ENCODE data around the gene PRAMEF20.
"Not testable (repeated sequence)": the region's sequence is repeated elsewhere in the genome, so short reads cannot be mapped to it uniquely, and the experiment has no call there.

The PRAMEF20 gene

DNA sequence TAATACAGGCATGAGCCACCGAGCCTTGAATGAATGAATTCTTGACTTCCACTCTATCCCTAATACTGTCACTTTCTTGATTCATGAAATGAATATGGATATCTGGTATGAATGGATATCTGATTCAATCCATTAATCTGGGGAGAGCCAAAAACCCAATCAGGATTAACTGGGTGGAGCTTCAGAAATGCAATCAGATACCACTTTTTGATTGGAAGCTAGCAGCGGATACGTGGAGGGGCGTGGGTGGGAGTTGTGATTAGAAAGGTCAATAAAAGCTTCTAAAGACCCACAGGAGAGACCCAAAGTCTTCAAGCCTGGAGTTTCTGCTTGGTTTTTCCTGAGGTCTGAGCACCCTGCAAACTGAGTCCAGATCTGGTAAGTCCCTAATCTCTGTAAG lies at the start of gene PRAMEF20:
Gene PRAMEF20 (plus strand): TSS at position 301 of the 400 bp plus-strand sequence. CDS start 5,905 bp downstream, outside the sequence.
- not testable (repeated sequence) for DNase-seq

GRCh38 chr1:13362364-13362763 lies 47.9 kb upstream of the PRAMEF20 start:
- DNase-seq, result not testable (repeated sequence)

DNA sequence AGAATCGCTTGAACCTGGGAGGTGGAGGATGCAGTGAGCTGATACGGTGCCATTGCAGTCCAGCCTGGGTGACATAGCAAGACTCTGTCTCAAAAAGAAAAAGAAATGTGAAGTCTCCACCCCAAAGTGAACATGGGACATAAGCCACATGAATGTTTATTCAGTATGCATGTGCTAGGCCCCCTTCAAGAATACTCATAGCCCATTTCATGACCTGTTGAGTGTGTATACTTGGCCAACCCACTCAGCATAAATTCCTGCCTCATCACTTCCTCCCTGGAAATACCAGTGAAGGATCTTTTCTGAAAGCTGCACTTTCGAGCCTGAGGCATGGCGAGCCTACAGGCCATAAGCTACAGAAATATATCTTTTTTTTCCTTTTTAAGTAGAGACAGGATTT lies 45.3 kb upstream of the PRAMEF20 start:
- not testable (repeated sequence) for DNase-seq

GRCh38 chr1:13366536-13366935 lies 43.7 kb upstream of the PRAMEF20 start:
- DNase-seq, result not testable (repeated sequence)

DNA sequence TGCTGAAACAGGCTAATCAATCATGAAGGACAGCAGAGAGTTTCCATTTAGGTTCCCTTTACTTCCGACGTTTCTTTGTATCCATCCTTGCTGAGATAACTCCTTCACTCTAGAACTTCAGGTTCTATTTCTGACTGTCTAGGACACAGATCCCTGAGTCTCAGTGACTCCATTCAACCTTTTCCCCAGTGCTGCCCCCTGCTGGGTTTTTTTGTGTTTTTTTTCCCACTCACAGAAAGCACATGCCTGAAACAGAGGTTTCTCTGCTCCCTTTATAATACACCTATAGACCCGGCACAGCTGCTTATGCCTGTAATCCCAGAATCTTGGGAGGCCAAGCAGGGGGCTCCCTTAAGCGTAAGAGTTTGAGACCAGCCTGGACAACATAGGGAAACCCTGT lies 41.7 kb upstream of the PRAMEF20 start:
- not testable (repeated sequence) for DNase-seq

DNA sequence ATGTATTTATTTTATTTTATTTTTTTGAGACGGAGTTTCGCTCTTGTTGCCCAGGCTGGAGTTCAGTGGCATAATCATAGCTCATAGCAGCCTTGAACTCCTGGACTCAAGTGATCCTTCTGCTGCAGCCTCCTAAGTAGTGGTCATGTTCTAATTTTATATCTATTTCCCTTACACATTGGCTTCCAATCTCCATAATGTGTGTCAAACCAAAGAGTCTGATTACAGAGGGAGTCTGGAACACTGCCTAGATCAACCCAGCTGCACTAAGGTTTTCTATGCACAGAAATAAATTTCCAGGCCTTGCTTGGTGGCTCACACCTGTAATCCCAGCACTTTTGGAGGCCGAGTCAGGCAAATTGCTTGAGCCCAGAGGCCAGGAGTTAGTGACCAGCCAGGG lies 31.3 kb upstream of the PRAMEF20 start:
- DNase-seq, result not testable (repeated sequence)

DNA sequence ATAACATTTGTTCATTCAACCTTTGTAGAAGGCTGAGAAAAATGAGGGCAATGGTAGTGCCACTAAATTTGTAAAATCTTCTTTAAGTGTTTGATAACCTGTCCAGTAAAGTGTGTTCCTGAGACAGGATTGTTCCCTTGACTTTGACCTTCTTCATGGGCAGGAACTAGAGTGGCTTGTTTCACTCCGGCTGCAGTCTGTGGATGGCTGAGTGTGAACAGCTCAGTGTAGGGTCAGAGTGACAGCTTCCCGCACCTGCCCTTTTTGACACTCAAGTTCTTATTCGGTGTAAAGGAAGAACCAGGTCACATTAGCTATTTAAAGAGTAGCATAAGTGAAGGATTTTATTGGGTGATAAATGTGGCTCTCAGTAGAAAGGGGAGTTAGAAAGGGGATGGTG lies 29.9 kb upstream of the PRAMEF20 start:
- not testable (repeated sequence) for DNase-seq

- not testable (repeated sequence) for DNase-seq
Measured at GRCh38 chr1:13389332-13389731, 20.9 kb upstream of the PRAMEF20 start, which contains the start of gene PRAMEF17. TSS of gene PRAMEF17 (plus strand) at chr1:13389632. CDS start at chr1:13389658, 26 bp downstream.

GRCh38 chr1:13393004-13393403 lies 17.2 kb upstream of the PRAMEF20 start:
- not testable (repeated sequence) for DNase-seq

DNA sequence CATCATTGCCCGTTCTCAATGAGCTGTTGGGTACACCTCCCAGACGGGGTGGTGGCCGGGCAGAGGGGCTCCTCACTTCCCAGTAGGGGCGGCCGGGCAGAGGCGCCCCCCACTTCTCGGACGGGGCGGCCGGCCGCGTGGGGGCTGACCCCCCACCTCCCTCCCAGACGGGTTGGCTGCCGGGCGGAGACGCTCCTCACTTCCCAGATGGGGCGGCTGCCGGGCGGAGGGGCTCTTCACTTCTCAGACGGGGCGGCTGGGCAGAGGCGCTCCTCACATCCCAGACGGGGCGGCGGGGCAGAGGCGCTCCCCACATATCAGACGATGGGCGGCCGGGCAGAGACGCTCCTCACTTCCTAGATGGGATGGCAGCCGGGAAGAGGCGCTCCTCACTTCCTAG lies 15.5 kb upstream of the PRAMEF20 start:
- DNase-seq, result not testable (repeated sequence)

DNA sequence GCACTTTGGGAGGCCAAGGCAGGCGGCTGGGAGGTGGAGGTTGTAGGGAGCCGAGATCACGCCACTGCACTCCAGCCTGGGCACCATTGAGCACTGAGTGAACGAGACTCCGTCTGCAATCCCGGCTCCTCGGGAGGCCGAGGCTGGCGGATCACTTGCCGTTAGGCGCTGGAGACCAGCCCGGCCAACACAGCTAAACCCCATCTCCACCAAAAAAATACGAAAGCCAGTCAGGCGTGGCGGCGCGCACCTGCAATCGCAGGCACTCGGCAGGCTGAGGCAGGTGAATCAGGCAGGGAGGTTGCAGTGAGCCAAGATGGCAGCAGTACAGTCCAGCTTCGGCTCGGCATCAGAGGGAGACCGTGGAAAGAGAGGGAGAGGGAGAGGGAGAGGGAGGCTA lies 14.9 kb upstream of the PRAMEF20 start:
- DNase-seq, result not testable (repeated sequence)

GRCh38 chr1:13407811-13408210 lies 2.4 kb upstream of the PRAMEF20 start:
- DNase-seq, result no peak

- no peak for DNase-seq
Measured at GRCh38 chr1:13430495-13430894, 20.2 kb downstream of the PRAMEF20 start.

- no peak for DNase-seq
Measured at GRCh38 chr1:13432251-13432650, 22.0 kb downstream of the PRAMEF20 start.

GRCh38 chr1:13433694-13434358 lies 23.6 kb downstream of the PRAMEF20 start:
- DNase-seq, result not testable (repeated sequence)

GRCh38 chr1:13435458-13435857 lies 25.2 kb downstream of the PRAMEF20 start:
- no peak for DNase-seq

GRCh38 chr1:13439104-13439783 lies 29.0 kb downstream of the PRAMEF20 start:
- DNase-seq, result not testable (repeated sequence)

- DNase-seq, result no peak
Measured at GRCh38 chr1:13443335-13443979, 33.2 kb downstream of the PRAMEF20 start.

GRCh38 chr1:13450204-13450603 lies 40.0 kb downstream of the PRAMEF20 start:
- DNase-seq, result no peak

DNA sequence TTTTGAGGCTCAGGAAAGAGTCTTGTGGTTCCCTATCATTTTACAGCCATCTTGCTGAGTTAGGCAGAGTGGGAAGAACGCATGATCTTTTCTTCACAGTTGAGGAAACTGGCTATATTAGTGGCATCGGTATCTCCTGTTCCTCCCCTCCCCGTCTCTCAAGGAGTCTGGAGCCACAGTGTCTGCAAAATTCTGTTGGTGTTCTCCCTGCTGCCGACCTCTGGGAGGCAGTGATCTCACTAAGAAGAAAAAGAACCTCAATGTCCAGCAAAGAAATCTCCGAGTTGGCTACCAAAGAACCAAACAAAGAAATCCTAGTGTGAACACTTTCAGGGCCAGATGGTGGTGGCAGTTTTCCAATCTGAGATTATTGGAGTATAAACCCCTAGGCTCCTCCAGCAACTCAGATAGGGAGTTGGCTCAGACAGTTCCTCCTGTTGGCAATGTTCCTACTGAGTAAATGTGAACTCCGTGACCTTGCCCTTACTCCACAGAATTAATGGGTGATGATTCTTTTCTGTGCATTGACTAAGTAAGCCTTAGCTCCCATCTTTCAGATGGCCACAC lies 41.2 kb downstream of the PRAMEF20 start:
- no peak for DNase-seq

DNA sequence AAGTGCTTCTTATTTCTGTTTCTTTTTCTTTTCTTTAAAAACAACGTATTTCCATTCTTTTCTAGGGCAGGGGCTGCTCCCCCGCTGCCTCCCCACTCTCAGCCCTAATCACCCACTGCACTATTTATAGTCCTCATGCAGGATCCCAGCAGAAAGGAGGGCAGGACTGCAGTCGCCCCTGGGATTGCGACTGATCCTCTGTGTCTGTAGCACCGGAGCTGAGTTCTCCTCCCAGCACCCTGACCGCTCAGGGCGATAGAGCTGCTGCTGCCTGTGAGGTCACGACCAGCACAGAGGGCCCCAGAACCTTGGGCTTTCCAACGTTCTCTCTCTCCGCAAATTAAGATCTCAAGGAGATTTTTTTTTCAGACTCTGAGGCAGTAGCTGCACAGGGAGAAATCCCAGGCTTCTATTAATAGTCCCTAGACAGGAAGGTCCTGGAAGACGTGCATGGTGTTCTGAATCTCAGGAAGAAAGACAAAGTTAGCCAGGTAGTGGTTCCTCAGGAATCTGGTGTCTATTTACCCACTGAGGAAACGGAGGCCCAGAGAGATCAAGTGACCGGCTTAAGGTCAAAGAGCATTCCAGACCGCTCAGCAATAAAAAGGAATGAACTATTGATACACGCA lies 46.8 kb downstream of the PRAMEF20 start:
- no peak for DNase-seq

GRCh38 chr1:13461977-13462376 lies 51.7 kb downstream of the PRAMEF20 start:
- no peak for DNase-seq

DNA sequence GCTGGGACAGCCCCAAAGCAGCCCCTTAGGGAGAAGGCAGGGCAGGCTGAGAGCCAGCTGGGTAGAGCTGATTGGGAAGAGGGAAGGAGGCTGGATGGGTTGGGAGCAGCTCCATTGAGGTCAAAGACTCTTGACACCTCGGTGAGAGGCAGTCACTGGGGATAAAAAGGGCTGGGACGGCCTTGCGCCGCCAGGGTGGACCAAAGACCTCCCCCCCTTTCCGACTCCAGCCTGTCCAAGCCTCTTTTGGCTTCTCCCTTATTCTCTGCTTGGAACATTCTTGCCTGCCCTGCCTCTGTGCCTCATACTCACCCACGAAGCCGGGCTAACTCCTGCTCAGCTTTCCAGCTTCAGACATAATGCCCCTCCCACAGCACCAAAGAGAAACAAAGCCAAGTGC lies 52.4 kb downstream of the PRAMEF20 start:
- DNase-seq, result no peak
